ENCODE measurements around the gene MMD2. TPM values are rescaled to one million over a fixed set of nuclear protein-coding genes. Genes with fewer than 3 reads are reported as not detected.

MMD2 gene
- total RNA-seq, 4 donors from 2014 or later: not detected

DNA sequence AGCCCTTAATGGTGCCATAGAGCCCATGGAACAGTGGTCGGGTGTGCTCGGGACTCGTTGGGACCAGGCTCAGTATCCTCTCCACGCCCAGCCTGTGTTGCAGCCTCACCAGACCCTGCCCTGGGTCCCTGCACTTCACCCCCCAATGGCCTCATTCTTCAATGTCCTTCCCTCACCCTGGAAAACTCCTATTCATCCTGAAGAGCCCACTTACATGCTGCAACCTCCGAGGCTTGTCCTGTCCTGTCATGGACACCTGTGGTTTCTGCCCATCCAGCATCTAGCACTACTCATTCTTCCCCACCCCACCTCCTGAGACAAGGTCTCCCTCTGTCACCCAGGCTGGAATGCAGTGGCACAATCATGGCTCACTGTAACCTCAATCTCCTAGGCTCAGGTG lies 7.7 kb downstream of the MMD2 start:
- Histone ChIP-seq H3K9me3 (peaks cover 0 to 8% (median 2%) of the 10 kb centered on the region in 4 donors), H3K4me3 (no peak overlapping the region), H3K27me3 (peaks cover 0 to 67% (median 0%) of the 10 kb centered on the region in 4 donors), H3K36me3 (no peaks in the 10 kb centered on the region), H3K4me1 (no peaks in the 10 kb centered on the region), H3K27ac (replicated peaks in 1 of 4) (no peak overlapping the region)
- no peak for DNase-seq (ENCODE audit: extremely low spot score)
- TF ChIP-seq, protein P1, sequence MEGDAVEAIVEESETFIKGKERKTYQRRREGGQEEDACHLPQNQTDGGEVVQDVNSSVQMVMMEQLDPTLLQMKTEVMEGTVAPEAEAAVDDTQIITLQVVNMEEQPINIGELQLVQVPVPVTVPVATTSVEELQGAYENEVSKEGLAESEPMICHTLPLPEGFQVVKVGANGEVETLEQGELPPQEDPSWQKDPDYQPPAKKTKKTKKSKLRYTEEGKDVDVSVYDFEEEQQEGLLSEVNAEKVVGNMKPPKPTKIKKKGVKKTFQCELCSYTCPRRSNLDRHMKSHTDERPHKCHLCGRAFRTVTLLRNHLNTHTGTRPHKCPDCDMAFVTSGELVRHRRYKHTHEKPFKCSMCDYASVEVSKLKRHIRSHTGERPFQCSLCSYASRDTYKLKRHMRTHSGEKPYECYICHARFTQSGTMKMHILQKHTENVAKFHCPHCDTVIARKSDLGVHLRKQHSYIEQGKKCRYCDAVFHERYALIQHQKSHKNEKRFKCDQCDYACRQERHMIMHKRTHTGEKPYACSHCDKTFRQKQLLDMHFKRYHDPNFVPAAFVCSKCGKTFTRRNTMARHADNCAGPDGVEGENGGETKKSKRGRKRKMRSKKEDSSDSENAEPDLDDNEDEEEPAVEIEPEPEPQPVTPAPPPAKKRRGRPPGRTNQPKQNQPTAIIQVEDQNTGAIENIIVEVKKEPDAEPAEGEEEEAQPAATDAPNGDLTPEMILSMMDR (IDR thresholded peaks at IDR 0.05): no peak
- intact Hi-C loops (cut with DNase I): no loop called here
- 69% methylated on average over 5 of the region's 5 CpGs for WGBS

DNA sequence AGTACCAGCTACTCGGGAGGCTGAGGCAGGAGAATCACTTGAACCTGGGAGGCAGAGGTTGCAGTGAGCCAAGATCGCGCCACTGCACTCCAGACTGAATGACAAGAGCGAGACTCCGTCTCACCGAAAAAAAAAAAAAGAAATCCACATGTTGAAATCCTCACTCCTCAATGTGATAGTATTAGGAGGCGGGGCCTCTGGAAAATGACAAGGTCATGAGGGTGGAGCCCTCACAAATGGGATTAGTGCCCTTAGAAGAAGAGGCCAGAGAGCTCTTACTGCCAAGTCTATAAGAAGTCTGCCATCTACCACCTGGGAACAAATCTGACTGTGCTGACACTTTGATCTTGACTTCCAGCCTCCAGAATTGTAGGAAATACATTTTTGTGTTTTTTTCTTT lies 10.6 kb downstream of the MMD2 start:
- no peak overlapping the region for H3K27ac ChIP-seq (replicated peaks in 1 of 4)
- no peaks in the 10 kb centered on the region for H3K4me1 ChIP-seq
- peaks cover 0 to 8% (median 2%) of the 10 kb centered on the region in 4 donors for H3K9me3 ChIP-seq
- intact Hi-C loops (cut with DNase I): no loop called here
- H3K36me3 ChIP-seq: no peaks in the 10 kb centered on the region
- DNase-seq (ENCODE audit: extremely low spot score): no peak
- 94% methylated on average over 7 of the region's 7 CpGs for WGBS
- H3K27me3 ChIP-seq: peaks cover 0 to 60% (median 0%) of the 10 kb centered on the region in 4 donors
- TF ChIP-seq EP300 (IDR thresholded peaks at IDR 0.05) (no peak), POLR2AphosphoS5 (IDR thresholded peaks at IDR 0.05) (no peak), POLR2A (IDR thresholded peaks at IDR 0.05; ENCODE audit: low read depth) (no peak)
- TF ChIP-seq, protein P1 (IDR thresholded peaks at IDR 0.05): no peak
- H3K4me3 ChIP-seq: no peak overlapping the region

DNA sequence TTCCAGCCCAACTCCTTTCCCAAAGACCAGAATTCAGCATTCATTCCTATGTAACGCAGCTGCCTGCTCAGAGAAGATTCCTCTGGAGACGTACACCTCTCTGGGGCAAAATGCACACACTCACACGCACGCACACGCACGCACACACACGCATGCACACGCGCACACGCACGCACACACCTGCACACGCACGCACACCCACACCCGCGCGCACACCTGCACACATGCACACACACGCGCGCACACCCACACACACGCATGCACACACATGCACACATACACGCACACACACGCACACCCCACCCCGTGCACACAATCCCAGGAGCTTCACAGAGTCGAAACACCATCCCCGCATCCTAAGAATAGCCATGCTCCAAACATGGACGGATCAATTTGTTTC lies 13.0 kb downstream of the MMD2 start:
- Histone ChIP-seq H3K4me1 (no peaks in the 10 kb centered on the region), H3K4me3 (no peak overlapping the region), H3K27me3 (peaks cover 0 to 39% (median 0%) of the 10 kb centered on the region in 4 donors), H3K9me3 (peaks cover 0 to 8% (median 2%) of the 10 kb centered on the region in 4 donors), H3K36me3 (no peaks in the 10 kb centered on the region), H3K27ac (replicated peaks in 1 of 4) (no peak overlapping the region)
- WGBS: 92% methylated on average over 26 of the region's 26 CpGs
- TF ChIP-seq POLR2AphosphoS5 (IDR thresholded peaks at IDR 0.05): no peak
- TF ChIP-seq EP300 (IDR thresholded peaks at IDR 0.05): no peak
- TF ChIP-seq POLR2A (IDR thresholded peaks at IDR 0.05; ENCODE audit: low read depth): no peak
- TF ChIP-seq, protein P1 (IDR thresholded peaks at IDR 0.05): no peak
- intact Hi-C loops (cut with DNase I): no loop called here
- no peak for DNase-seq (ENCODE audit: extremely low spot score)

DNA sequence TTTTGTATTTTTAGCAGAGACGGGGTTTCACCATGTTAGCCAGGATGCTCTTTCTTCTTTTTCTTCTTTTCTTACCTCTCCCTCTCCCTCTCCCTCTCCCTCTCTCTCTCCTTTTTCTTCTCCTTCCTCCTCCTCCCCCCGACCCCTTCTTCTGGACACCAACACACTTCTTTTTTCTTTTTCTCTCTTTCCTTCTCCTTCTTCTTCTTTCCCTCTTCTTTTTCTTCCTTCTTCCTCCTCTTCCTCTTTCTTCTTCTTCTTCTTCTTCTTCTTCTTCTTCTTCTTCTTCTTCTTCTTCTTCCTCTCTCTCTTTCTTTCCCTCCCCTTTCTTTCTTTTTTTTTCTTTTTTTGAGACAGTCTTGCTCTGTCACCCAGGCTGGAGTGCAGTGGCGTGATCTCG lies 14.0 kb downstream of the MMD2 start:
- 82% methylated on average over 4 of the region's 4 CpGs for WGBS
- intact Hi-C loops (cut with DNase I): no loop called here

More for the DNA sequence above, 14.0 kb downstream of the MMD2 start:
- no peaks in the 10 kb centered on the region for H3K4me1 ChIP-seq
- no peak for TF ChIP-seq EP300 (IDR thresholded peaks at IDR 0.05)
- no peak for TF ChIP-seq POLR2AphosphoS5 (IDR thresholded peaks at IDR 0.05)
- no peak for TF ChIP-seq POLR2A (IDR thresholded peaks at IDR 0.05; ENCODE audit: low read depth)
- TF ChIP-seq, protein P1 (IDR thresholded peaks at IDR 0.05): no peak
- no peaks in the 10 kb centered on the region for H3K36me3 ChIP-seq
- H3K9me3 ChIP-seq: peaks cover 0 to 8% (median 2%) of the 10 kb centered on the region in 4 donors
- H3K27me3 ChIP-seq: peaks cover 0 to 35% (median 0%) of the 10 kb centered on the region in 4 donors
- no peak overlapping the region for H3K4me3 ChIP-seq
- DNase-seq (ENCODE audit: extremely low spot score): no peak
- no peak overlapping the region for H3K27ac ChIP-seq (replicated peaks in 1 of 4)
